K562 (cell line): ENCODE results near the gene TOM1L2. TPM values are rescaled to one million over a fixed set of nuclear protein-coding genes. Genes with fewer than 3 reads are reported as not detected.

Experiments used
- ADNP ChIP-seq: fragments of 200-800 bp; sonication (Bioruptor generic); IDR thresholded peaks from 2 replicates; pipeline ENCODE4 v1.6.1; 2016; ENCODE audit warnings: missing genetic modification characterization, missing compliant biosample characterization
- CBFA2T2 ChIP-seq: fragments of 450-650 bp; conservative IDR thresholded peaks from 2 replicates; pipeline ENCODE4 v1.6.1; 2017; ENCODE audit warnings: mild to moderate bottlenecking
- ETV1 ChIP-seq: fragments of 450-650 bp; conservative IDR thresholded peaks from 2 replicates; pipeline ENCODE4 v1.6.1; 2016; ENCODE audit warnings: missing genetic modification characterization, control low read depth, low read depth, missing compliant biosample characterization
- GABPA ChIP-seq: fragments of 200-800 bp; sonication (Bioruptor generic); conservative IDR thresholded peaks from 2 replicates; pipeline ENCODE4 v1.6.1; 2016; ENCODE audit warnings: low read depth, missing genetic modification characterization, missing compliant biosample characterization
- LEF1 ChIP-seq: fragments of 450-650 bp; IDR thresholded peaks from 2 replicates; pipeline ENCODE4 v1.6.1; 2016; ENCODE audit warnings: mild to moderate bottlenecking
- MAZ ChIP-seq, 2 experiments: fragments of 450-650 bp in 1 of 2; sonication (generic) in 1 of 2; formaldehyde crosslinking; IDR thresholded peaks in 1 of 2; conservative IDR thresholded peaks in 1 of 2; 2 replicates each; pipeline versions ENCODE4 v1.4.0 to v1.5.0; 2020; ENCODE audit warnings: mild to moderate bottlenecking in 1 of 2, missing genetic modification reagents in 1 of 2
- MTA2 ChIP-seq: fragments of 450-650 bp; IDR thresholded peaks from 2 replicates; pipeline ENCODE4 v1.6.1; 2016; ENCODE audit warnings: low read depth
- NFATC3 ChIP-seq: fragments of 450-650 bp; IDR thresholded peaks from 2 replicates; pipeline ENCODE4 v1.6.1; 2017; ENCODE audit warnings: mild to moderate bottlenecking
- NFRKB ChIP-seq: fragments of 450-650 bp; IDR thresholded peaks from 2 replicates; pipeline ENCODE4 v1.6.1; 2016; ENCODE audit warnings: low read depth
- POLR2A ChIP-seq: fragments of 450-650 bp; conservative IDR thresholded peaks from 2 replicates; pipeline ENCODE4 v1.6.1; 2016
- RBBP5 ChIP-seq: fragments of 200-600 bp; sonication (generic); IDR thresholded peaks from 2 replicates; pipeline ENCODE4 v1.6.1; 2012; ENCODE audit warnings: borderline replicate concordance, mild to moderate bottlenecking, low read length, control low read depth, inconsistent platforms; ENCODE audit not compliant: insufficient read depth, poor library complexity, severe bottlenecking
- SMAD1 ChIP-seq: fragments of 150-350 bp; IDR thresholded peaks from 2 replicates; pipeline ENCODE4 v1.6.1; 2014; ENCODE audit warnings: low read length, low read depth; ENCODE audit not compliant: partially characterized antibody
- SOX6 ChIP-seq: fragments of 450-650 bp; IDR thresholded peaks from 2 replicates; pipeline ENCODE4 v1.6.1; 2014; ENCODE audit warnings: mild to moderate bottlenecking
- SREBF1 ChIP-seq: fragments of 150-350 bp; IDR thresholded peaks from 2 replicates; pipeline ENCODE4 v1.6.1; 2014; ENCODE audit warnings: antibody characterized with exemption, low read depth, low read length, borderline replicate concordance
- ZFP36 ChIP-seq: fragments of 150-350 bp; IDR thresholded peaks from 2 replicates; pipeline ENCODE4 v1.6.1; 2018; ENCODE audit warnings: low read length, low read depth; ENCODE audit not compliant: partially characterized antibody
- ZFX ChIP-seq: sonication (generic); formaldehyde crosslinking; IDR thresholded peaks from 2 replicates; pipeline ENCODE4 v1.8.0; 2022; ENCODE audit warnings: mild to moderate bottlenecking, missing genetic modification reagents, moderate library complexity
- ZKSCAN8 ChIP-seq: fragments of 200-800 bp; sonication (Bioruptor generic); IDR thresholded peaks from 2 replicates; pipeline ENCODE4 v1.6.1; 2016; ENCODE audit warnings: missing genetic modification characterization, missing compliant biosample characterization
- polyA plus RNA-seq, 8 experiments: library from polyadenylated mRNA; depleted of rRNA in 4 of 8; stranded (reverse) in 5 of 8; unstranded in 3 of 8; fragments of >200 nt; fragmentation: Nextera tagmentation in 2 of 8; fragmentation: Illumina TruSeq in 1 of 8; extraction: Ambion mirVana in 2 of 8; extraction: Trizol in 1 of 8; gene quantifications; 2 replicates each; pipeline versions ENCODE4 v1.2.1 to v1.2.3, GENCODE V29; 2011 to 2014; ENCODE audit warnings: inconsistent platforms in 1 of 8, missing spikeins in 1 of 8
- total RNA-seq, 7 experiments: library from RNA; depleted of rRNA in 6 of 7; stranded (reverse); fragments of >200 nt in 6 of 7; fragmentation: Illumina TruSeq in 2 of 7; extraction: Trizol in 2 of 7; gene quantifications; 2 replicates each; pipeline versions ENCODE4 v1.2.1 to v1.2.3, GENCODE V29; 2011 to 2021; ENCODE audit warnings: low replicate concordance in 1 of 7
- TF ChIP-seq, protein P1 (sequence below): fragments of 250-450 bp; sonication (Bioruptor Pico); IDR thresholded peaks from 2 replicates; pipeline ENCODE4 v1.4.0; 2020; ENCODE audit warnings: mild to moderate bottlenecking, moderate library complexity
- TF ChIP-seq, protein P2 (sequence below): IDR thresholded peaks from 2 replicates; pipeline ENCODE4 v1.6.1; 2012; ENCODE audit warnings: low read depth, low read length, improper control_type of control experiment, borderline replicate concordance

TOM1L2 gene
- total and polyA plus RNA-seq, 9 of the 15 experiments (the other 6 are each of a cell fraction or from before 2014, with no cell fraction given), result 0.07 to 6.0 (median 2.5) TPM

DNA sequence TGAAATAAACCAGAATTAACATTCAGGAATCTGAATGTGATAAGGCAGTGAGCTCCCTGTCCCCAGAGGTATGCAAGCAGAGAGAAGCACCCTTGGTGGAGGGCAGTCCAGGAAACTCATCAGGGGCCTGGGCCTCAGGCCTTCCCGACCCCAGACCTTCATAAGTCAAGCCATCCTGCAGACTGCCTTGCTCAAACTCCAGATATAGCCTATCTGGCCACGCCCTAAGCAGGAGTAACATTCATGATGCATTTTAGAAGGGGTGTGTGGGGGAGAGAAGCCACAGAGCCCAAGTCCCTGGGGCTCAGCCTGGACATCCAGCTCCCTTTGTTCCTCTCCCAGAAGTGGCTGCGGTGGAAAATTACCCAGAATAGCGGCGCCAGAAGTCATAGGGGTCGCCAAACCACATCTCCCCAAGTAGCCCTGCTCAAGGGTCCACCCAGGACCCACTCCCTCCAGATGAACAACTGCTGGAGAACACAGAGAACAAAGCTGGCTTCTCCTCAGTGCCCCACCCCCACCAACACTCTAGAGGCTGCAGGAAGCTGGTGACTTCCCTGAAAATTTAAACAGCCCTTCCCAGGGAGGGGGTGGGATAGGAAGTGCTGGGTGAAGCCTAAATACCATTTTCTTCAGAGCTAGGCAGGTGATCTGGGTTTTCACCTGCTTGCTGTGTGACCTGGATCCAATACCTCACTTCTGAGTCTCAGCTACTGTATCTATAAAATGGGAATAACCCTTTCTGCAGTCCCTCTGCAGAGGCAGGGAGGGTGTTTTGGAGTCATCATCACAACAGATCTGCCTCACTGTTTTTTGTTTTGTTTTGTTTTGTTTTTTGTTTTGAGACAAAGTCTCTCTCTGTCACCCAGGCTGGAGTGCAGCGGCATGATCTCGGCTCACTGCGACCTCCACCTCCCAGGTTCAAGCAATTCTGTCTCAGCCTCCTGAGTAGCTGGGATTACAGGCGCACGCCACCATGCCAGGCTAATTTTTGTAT is 133.9 kb downstream of the TOM1L2 start (continued):
- TF ChIP-seq NFRKB (peak; percentile 36; the same call in 1 of the 2 replicates), GABPA (tag) (peak; percentile 50), ZFX (CRISPR knock-in tag) (no peak; the same call in 1 of the 2 replicates), SREBF1 (0 out of 2 replicates have a peak, but pooled peaks have one; percentile 64), ADNP (0 out of 2 replicates have a peak, but pooled peaks have one; percentile 21), SMAD1 (no peak), ZFP36 (peak; percentile 47), ETV1 (tag) (0 out of 2 replicates have a peak, but pooled peaks have one; percentile 27), SOX6 (peak; percentile 31; the same call in 1 of the 2 replicates), ZKSCAN8 (CRISPR knock-in tag) (no peak), NFATC3 (no peak), RBBP5 (peak; percentile 57), POLR2A (0 out of 2 replicates have a peak, but pooled peaks have one; percentile 10), MAZ (CRISPR knock-in tag; conservative IDR thresholded peaks at IDR 0.05 in 1 of 2, IDR thresholded peaks at IDR 0.05 in 1 of 2) (peak in 1 of 2 experiments; percentile 44; a peak in 2 of 4 replicates), CBFA2T2 (0 out of 2 replicates have a peak, but pooled peaks have one; percentile 21), MTA2 (0 out of 2 replicates have a peak, but pooled peaks have one; percentile 12), LEF1 (peak; percentile 76)
- TF ChIP-seq, protein P1, sequence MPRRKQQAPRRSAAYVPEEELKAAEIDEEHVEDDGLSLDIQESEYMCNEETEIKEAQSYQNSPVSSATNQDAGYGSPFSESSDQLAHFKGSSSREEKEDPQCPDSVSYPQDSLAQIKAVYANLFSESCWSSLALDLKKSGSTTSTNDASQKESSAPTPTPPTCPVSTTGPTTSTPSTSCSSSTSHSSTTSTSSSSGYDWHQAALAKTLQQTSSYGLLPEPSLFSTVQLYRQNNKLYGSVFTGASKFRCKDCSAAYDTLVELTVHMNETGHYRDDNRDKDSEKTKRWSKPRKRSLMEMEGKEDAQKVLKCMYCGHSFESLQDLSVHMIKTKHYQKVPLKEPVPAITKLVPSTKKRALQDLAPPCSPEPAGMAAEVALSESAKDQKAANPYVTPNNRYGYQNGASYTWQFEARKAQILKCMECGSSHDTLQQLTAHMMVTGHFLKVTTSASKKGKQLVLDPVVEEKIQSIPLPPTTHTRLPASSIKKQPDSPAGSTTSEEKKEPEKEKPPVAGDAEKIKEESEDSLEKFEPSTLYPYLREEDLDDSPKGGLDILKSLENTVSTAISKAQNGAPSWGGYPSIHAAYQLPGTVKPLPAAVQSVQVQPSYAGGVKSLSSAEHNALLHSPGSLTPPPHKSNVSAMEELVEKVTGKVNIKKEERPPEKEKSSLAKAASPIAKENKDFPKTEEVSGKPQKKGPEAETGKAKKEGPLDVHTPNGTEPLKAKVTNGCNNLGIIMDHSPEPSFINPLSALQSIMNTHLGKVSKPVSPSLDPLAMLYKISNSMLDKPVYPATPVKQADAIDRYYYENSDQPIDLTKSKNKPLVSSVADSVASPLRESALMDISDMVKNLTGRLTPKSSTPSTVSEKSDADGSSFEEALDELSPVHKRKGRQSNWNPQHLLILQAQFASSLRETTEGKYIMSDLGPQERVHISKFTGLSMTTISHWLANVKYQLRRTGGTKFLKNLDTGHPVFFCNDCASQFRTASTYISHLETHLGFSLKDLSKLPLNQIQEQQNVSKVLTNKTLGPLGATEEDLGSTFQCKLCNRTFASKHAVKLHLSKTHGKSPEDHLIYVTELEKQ (CRISPR knock-in tag), result peak; percentile 46; the same call in 1 of the 2 replicates
- TF ChIP-seq, protein P2, sequence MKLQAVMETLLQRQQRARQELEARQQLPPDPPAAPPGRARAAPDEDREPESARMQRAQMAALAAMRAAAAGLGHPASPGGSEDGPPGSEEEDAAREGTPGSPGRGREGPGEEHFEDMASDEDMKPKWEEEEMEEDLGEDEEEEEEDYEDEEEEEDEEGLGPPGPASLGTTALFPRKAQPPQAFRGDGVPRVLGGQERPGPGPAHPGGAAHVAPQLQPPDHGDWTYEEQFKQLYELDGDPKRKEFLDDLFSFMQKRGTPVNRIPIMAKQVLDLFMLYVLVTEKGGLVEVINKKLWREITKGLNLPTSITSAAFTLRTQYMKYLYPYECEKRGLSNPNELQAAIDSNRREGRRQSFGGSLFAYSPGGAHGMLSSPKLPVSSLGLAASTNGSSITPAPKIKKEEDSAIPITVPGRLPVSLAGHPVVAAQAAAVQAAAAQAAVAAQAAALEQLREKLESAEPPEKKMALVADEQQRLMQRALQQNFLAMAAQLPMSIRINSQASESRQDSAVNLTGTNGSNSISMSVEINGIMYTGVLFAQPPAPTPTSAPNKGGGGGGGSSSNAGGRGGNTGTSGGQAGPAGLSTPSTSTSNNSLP, result no peak
